Panc1 (cell line): ENCODE measurements around the gene KIAA1217. TPM values are rescaled to one million over a fixed set of nuclear protein-coding genes. Genes with fewer than 3 reads are reported as not detected.

Experiments used
- ATAC-seq: fragments of 200-7000 bp; cut with Tn5 transposase; 2 replicates; pipeline ENCODE4 v1.9.1; 2020; ENCODE audit warnings: mild to moderate bottlenecking, moderate library complexity
- BruUV-seq: library from RNA; stranded (reverse); fragments of 400-500 nt; replicated peaks from 2 replicates; lab custom pipeline; 2021; lab: Mats Ljungman, UMichigan
- CTCF ChIA-PET: fragments of 300-600 bp; sonication (Branson Sonifier 250); formaldehyde crosslinking; loops from one replicate; lab custom pipeline; 2022; ENCODE audit warnings: antibody characterized with exemption; lab: Charles Lee
- POLR2A ChIA-PET: fragments of 300-600 bp; sonication (Branson Sonifier 250); formaldehyde crosslinking; loops from one replicate; lab custom pipeline; 2022; ENCODE audit warnings: antibody characterized with exemption; lab: Charles Lee
- DNase-seq: peaks from one replicate; pipeline ENCODE4 v3.0.0-alpha.2; 2010; ENCODE audit warnings: low read depth, low spot score
- H3K27ac ChIP-seq: 2 replicates; pipeline ENCODE4 v1.5.1; 2011; ENCODE audit warnings: mild to moderate bottlenecking, low read length, inconsistent platforms
- H3K27me3 ChIP-seq: fragments of 200-500 bp; sonication (Bioruptor generic); 2 replicates; pipeline ENCODE4 v1.6.0; 2014; ENCODE audit warnings: low read length, inconsistent platforms; ENCODE audit not compliant: control insufficient read depth, insufficient read depth
- H3K36me3 ChIP-seq: fragments of 200-500 bp; sonication (Bioruptor generic); 2 replicates; pipeline ENCODE4 v1.5.1; 2014; ENCODE audit warnings: inconsistent platforms, mild to moderate bottlenecking, low read length, moderate library complexity; ENCODE audit not compliant: control insufficient read depth, insufficient read depth
- H3K4me1 ChIP-seq: 2 replicates; pipeline ENCODE4 v1.5.1; 2011; ENCODE audit warnings: inconsistent platforms, mild to moderate bottlenecking, low read length, moderate library complexity; ENCODE audit not compliant: control insufficient read depth, insufficient read depth
- H3K4me3 ChIP-seq, 2 experiments: 2 replicates each; pipeline ENCODE4 v1.5.1; 2011 to 2012; ENCODE audit warnings: low read depth in 2 of 2, low read length in 2 of 2, mild to moderate bottlenecking in 2 of 2, inconsistent platforms in 1 of 2, moderate library complexity in 1 of 2
- H3K9me3 ChIP-seq: fragments of 200-500 bp; sonication (Bioruptor generic); 2 replicates; pipeline ENCODE4 v1.5.1; 2014; ENCODE audit warnings: low read depth, mild to moderate bottlenecking, inconsistent platforms, low read length, moderate library complexity; ENCODE audit not compliant: control insufficient read depth, insufficient read depth
- CTCF ChIP-seq: fragments of 450-650 bp; IDR thresholded peaks from 2 replicates; pipeline ENCODE4 v1.5.1; 2017; ENCODE audit warnings: mild to moderate bottlenecking
- POLR2AphosphoS5 ChIP-seq: IDR thresholded peaks from 2 replicates; pipeline ENCODE4 v1.6.1; 2012; ENCODE audit warnings: mild to moderate bottlenecking, low read depth, low read length, moderate library complexity
- SIN3A ChIP-seq: IDR thresholded peaks from 2 replicates; pipeline ENCODE4 v1.6.1; 2012; ENCODE audit warnings: low read depth, mild to moderate bottlenecking, low read length, moderate library complexity, borderline replicate concordance; ENCODE audit not compliant: insufficient read depth
- TCF7L2 ChIP-seq: IDR thresholded peaks from 2 replicates; pipeline ENCODE4 v1.6.1; 2011; ENCODE audit warnings: mild to moderate bottlenecking, low read depth, low read length, inconsistent platforms
- in situ Hi-C: cut with HindIII; loops from 2 replicates; pipeline ENCODE4 v1.10.0; 2016; ENCODE audit warnings: low sequenced_read_pairs, low pct_unique_long_range_greater_than_20kb
- intact Hi-C: fragments of 100-400 bp; cut with micrococcal nuclease; formaldehyde crosslinking; loops from one replicate; pipeline ENCODE4 v1.10.0; 2022; ENCODE audit not compliant: unreplicated experiment
- total RNA-seq: library from RNA; stranded (reverse); gene quantifications from one replicate; pipeline ENCODE4 v1.2.1, GENCODE V29; 2021; ENCODE audit not compliant: unreplicated experiment
- TF ChIP-seq, protein P1 (sequence below), 2 experiments: IDR thresholded peaks; 2 replicates each; pipeline ENCODE4 v1.6.1; 2011 to 2012; ENCODE audit warnings: low read depth in 2 of 2, control low read depth in 1 of 2, low read length in 1 of 2, mild to moderate bottlenecking in 1 of 2, moderate library complexity in 1 of 2; ENCODE audit not compliant: insufficient read depth in 1 of 2

Gene KIAA1217
- total RNA-seq, 1 experiment from 2014 or later = 11.6 TPM

- H3K27ac ChIP-seq = no peak overlapping the region
- intact Hi-C loops (no loop called here), in situ Hi-C loops (no loop called here)
- POLR2A ChIA-PET = no interaction called here
- BruUV-seq = no TSS peak
- DNase-seq (no peak), ATAC-seq (no peak)
- no peak overlapping the region for H3K4me3 ChIP-seq
- H3K4me1 ChIP-seq = no peaks in the 10 kb centered on the region
- H3K27me3 ChIP-seq = no peaks in the 10 kb centered on the region
- TF ChIP-seq POLR2AphosphoS5 (no peak), CTCF (no peak), SIN3A (no peak), TCF7L2 (no peak)
- TF ChIP-seq, protein P1, sequence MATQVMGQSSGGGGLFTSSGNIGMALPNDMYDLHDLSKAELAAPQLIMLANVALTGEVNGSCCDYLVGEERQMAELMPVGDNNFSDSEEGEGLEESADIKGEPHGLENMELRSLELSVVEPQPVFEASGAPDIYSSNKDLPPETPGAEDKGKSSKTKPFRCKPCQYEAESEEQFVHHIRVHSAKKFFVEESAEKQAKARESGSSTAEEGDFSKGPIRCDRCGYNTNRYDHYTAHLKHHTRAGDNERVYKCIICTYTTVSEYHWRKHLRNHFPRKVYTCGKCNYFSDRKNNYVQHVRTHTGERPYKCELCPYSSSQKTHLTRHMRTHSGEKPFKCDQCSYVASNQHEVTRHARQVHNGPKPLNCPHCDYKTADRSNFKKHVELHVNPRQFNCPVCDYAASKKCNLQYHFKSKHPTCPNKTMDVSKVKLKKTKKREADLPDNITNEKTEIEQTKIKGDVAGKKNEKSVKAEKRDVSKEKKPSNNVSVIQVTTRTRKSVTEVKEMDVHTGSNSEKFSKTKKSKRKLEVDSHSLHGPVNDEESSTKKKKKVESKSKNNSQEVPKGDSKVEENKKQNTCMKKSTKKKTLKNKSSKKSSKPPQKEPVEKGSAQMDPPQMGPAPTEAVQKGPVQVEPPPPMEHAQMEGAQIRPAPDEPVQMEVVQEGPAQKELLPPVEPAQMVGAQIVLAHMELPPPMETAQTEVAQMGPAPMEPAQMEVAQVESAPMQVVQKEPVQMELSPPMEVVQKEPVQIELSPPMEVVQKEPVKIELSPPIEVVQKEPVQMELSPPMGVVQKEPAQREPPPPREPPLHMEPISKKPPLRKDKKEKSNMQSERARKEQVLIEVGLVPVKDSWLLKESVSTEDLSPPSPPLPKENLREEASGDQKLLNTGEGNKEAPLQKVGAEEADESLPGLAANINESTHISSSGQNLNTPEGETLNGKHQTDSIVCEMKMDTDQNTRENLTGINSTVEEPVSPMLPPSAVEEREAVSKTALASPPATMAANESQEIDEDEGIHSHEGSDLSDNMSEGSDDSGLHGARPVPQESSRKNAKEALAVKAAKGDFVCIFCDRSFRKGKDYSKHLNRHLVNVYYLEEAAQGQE (IDR thresholded peaks at IDR 0.05; ENCODE audit: insufficient read depth in 1 of 2, low read depth in 2 of 2, low read length in 1 of 2) = no peak
- no peaks in the 10 kb centered on the region for H3K36me3 ChIP-seq
- H3K9me3 ChIP-seq = no peaks in the 10 kb centered on the region
- CTCF ChIA-PET = no interaction called here
These were observed 80.3 kb downstream of the KIAA1217 start for GRCh38 chr10:24289235-24289634.

- no peaks in the 10 kb centered on the region for H3K4me1 ChIP-seq
- H3K27me3 ChIP-seq = no peaks in the 10 kb centered on the region
- CTCF ChIA-PET = no interaction called here
- DNase-seq (no peak), ATAC-seq (no peak)
- POLR2A ChIA-PET = interaction anchor here (0.7 kb wide), 1 partner anchor 52 kb away, joined by 3 read pairs; no protein-coding TSS in a partner anchor
- no peaks in the 10 kb centered on the region for H3K9me3 ChIP-seq
- in situ Hi-C loops (no loop called here), intact Hi-C loops (no loop called here)
- peak overlapping the region; percentile 54; the same call in 1 of the 2 replicates for H3K27ac ChIP-seq
- no peaks in the 10 kb centered on the region for H3K36me3 ChIP-seq
- TF ChIP-seq SIN3A (no peak), POLR2AphosphoS5 (no peak), TCF7L2 (no peak), CTCF (no peak)
- TF ChIP-seq, protein P1 (IDR thresholded peaks at IDR 0.05; ENCODE audit: insufficient read depth in 1 of 2, low read depth in 2 of 2, low read length in 1 of 2) = no peak
- H3K4me3 ChIP-seq = no peak overlapping the region
- no TSS peak for BruUV-seq
These were observed 83.7 kb downstream of the KIAA1217 start for GRCh38 chr10:24292304-24293293.
